Panc1 (cell line): ENCODE data around the gene NDUFS7. TPM values are rescaled to one million over a fixed set of nuclear protein-coding genes. Genes with fewer than 3 reads are reported as not detected.

ENCODE experiments used
- ATAC-seq: fragments of 200-7000 bp; cut with Tn5 transposase; 2 replicates; pipeline ENCODE4 v1.9.1; 2020; ENCODE audit warnings: mild to moderate bottlenecking, moderate library complexity
- BruUV-seq: library from RNA; stranded (reverse); fragments of 400-500 nt; replicated peaks from 2 replicates; lab custom pipeline; 2021; lab: Mats Ljungman, UMichigan
- CTCF ChIA-PET: fragments of 300-600 bp; sonication (Branson Sonifier 250); formaldehyde crosslinking; loops from one replicate; lab custom pipeline; 2022; ENCODE audit warnings: antibody characterized with exemption; lab: Charles Lee
- POLR2A ChIA-PET: fragments of 300-600 bp; sonication (Branson Sonifier 250); formaldehyde crosslinking; loops from one replicate; lab custom pipeline; 2022; ENCODE audit warnings: antibody characterized with exemption; lab: Charles Lee
- DNase-seq: peaks from one replicate; pipeline ENCODE4 v3.0.0-alpha.2; 2010; ENCODE audit warnings: low read depth, low spot score
- H3K27ac ChIP-seq: 2 replicates; pipeline ENCODE4 v1.5.1; 2011; ENCODE audit warnings: mild to moderate bottlenecking, low read length, inconsistent platforms
- H3K27me3 ChIP-seq: fragments of 200-500 bp; sonication (Bioruptor generic); 2 replicates; pipeline ENCODE4 v1.6.0; 2014; ENCODE audit warnings: low read length, inconsistent platforms; ENCODE audit not compliant: control insufficient read depth, insufficient read depth
- H3K36me3 ChIP-seq: fragments of 200-500 bp; sonication (Bioruptor generic); 2 replicates; pipeline ENCODE4 v1.5.1; 2014; ENCODE audit warnings: inconsistent platforms, mild to moderate bottlenecking, low read length, moderate library complexity; ENCODE audit not compliant: control insufficient read depth, insufficient read depth
- H3K4me1 ChIP-seq: 2 replicates; pipeline ENCODE4 v1.5.1; 2011; ENCODE audit warnings: inconsistent platforms, mild to moderate bottlenecking, low read length, moderate library complexity; ENCODE audit not compliant: control insufficient read depth, insufficient read depth
- H3K4me3 ChIP-seq, 2 experiments: 2 replicates each; pipeline ENCODE4 v1.5.1; 2011 to 2012; ENCODE audit warnings: low read depth in 2 of 2, low read length in 2 of 2, mild to moderate bottlenecking in 2 of 2, inconsistent platforms in 1 of 2, moderate library complexity in 1 of 2
- H3K9me3 ChIP-seq: fragments of 200-500 bp; sonication (Bioruptor generic); 2 replicates; pipeline ENCODE4 v1.5.1; 2014; ENCODE audit warnings: low read depth, mild to moderate bottlenecking, inconsistent platforms, low read length, moderate library complexity; ENCODE audit not compliant: control insufficient read depth, insufficient read depth
- POLR2AphosphoS5 ChIP-seq: IDR thresholded peaks from 2 replicates; pipeline ENCODE4 v1.6.1; 2012; ENCODE audit warnings: mild to moderate bottlenecking, low read depth, low read length, moderate library complexity
- SIN3A ChIP-seq: IDR thresholded peaks from 2 replicates; pipeline ENCODE4 v1.6.1; 2012; ENCODE audit warnings: low read depth, mild to moderate bottlenecking, low read length, moderate library complexity, borderline replicate concordance; ENCODE audit not compliant: insufficient read depth
- TCF7L2 ChIP-seq: IDR thresholded peaks from 2 replicates; pipeline ENCODE4 v1.6.1; 2011; ENCODE audit warnings: mild to moderate bottlenecking, low read depth, low read length, inconsistent platforms
- in situ Hi-C: cut with HindIII; loops from 2 replicates; pipeline ENCODE4 v1.10.0; 2016; ENCODE audit warnings: low sequenced_read_pairs, low pct_unique_long_range_greater_than_20kb
- intact Hi-C: fragments of 100-400 bp; cut with micrococcal nuclease; formaldehyde crosslinking; loops from one replicate; pipeline ENCODE4 v1.10.0; 2022; ENCODE audit not compliant: unreplicated experiment
- total RNA-seq: library from RNA; stranded (reverse); gene quantifications from one replicate; pipeline ENCODE4 v1.2.1, GENCODE V29; 2021; ENCODE audit not compliant: unreplicated experiment
- TF ChIP-seq, protein P1 (sequence below), 2 experiments: IDR thresholded peaks; 2 replicates each; pipeline ENCODE4 v1.6.1; 2011 to 2012; ENCODE audit warnings: low read depth in 2 of 2, control low read depth in 1 of 2, low read length in 1 of 2, mild to moderate bottlenecking in 1 of 2, moderate library complexity in 1 of 2; ENCODE audit not compliant: insufficient read depth in 1 of 2
- TF ChIP-seq, protein P2 (sequence below): fragments of 450-650 bp; IDR thresholded peaks from 2 replicates; pipeline ENCODE4 v1.5.1; 2017; ENCODE audit warnings: mild to moderate bottlenecking

Gene NDUFS7
- total RNA-seq, 1 experiment from 2014 or later, result 73.0 TPM

DNA sequence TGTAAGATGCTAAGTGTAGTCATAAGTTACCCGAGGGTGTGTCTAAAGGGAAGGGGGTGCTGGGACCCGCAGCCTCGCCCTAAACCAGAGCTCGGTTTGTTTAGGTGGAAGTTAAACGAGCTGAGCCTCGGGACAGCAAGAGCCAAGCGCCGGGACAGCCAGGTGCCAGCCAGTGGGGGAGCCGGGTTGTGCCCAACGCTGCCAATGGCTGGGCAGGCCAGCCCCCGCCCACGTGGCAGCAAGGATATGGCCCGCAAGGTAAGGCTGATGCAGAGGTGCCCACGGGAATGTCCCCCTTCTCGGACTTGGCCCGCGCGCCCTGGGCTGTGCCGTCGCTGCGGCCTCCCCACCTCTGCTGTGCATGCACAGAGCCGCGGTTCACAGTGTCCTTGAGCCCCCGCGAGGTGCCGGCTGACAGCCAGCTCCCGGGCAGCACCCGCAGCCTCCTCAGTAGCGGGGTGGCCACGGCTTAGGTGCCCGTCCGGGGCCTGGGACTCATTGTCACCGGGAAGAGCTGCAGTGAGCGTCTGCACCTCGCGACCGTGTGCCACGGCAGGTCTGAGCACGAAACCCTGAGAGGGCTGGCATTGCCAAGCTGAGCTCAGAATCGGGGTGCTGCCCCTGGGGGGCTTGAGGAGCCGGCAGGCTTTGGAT is 45.2 kb downstream of the NDUFS7 start:
- intact Hi-C loops (no loop called here), in situ Hi-C loops (no loop called here)
- BruUV-seq, result no TSS peak
- Histone ChIP-seq H3K9me3 (no peaks in the 10 kb centered on the region), H3K4me3 (no peak overlapping the region), H3K36me3 (no peaks in the 10 kb centered on the region; the same call in 1 of the 2 replicates), H3K27me3 (no peaks in the 10 kb centered on the region), H3K4me1 (no peaks in the 10 kb centered on the region), H3K27ac (no peak overlapping the region)
- DNase-seq (no peak), ATAC-seq (no peak)
- TF ChIP-seq, protein P1, sequence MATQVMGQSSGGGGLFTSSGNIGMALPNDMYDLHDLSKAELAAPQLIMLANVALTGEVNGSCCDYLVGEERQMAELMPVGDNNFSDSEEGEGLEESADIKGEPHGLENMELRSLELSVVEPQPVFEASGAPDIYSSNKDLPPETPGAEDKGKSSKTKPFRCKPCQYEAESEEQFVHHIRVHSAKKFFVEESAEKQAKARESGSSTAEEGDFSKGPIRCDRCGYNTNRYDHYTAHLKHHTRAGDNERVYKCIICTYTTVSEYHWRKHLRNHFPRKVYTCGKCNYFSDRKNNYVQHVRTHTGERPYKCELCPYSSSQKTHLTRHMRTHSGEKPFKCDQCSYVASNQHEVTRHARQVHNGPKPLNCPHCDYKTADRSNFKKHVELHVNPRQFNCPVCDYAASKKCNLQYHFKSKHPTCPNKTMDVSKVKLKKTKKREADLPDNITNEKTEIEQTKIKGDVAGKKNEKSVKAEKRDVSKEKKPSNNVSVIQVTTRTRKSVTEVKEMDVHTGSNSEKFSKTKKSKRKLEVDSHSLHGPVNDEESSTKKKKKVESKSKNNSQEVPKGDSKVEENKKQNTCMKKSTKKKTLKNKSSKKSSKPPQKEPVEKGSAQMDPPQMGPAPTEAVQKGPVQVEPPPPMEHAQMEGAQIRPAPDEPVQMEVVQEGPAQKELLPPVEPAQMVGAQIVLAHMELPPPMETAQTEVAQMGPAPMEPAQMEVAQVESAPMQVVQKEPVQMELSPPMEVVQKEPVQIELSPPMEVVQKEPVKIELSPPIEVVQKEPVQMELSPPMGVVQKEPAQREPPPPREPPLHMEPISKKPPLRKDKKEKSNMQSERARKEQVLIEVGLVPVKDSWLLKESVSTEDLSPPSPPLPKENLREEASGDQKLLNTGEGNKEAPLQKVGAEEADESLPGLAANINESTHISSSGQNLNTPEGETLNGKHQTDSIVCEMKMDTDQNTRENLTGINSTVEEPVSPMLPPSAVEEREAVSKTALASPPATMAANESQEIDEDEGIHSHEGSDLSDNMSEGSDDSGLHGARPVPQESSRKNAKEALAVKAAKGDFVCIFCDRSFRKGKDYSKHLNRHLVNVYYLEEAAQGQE (IDR thresholded peaks at IDR 0.05; ENCODE audit: insufficient read depth in 1 of 2, low read depth in 2 of 2, low read length in 1 of 2), result no peak
- TF ChIP-seq POLR2AphosphoS5, result no peak
- no peak for TF ChIP-seq SIN3A
- TF ChIP-seq TCF7L2, result no peak
- TF ChIP-seq, protein P2, sequence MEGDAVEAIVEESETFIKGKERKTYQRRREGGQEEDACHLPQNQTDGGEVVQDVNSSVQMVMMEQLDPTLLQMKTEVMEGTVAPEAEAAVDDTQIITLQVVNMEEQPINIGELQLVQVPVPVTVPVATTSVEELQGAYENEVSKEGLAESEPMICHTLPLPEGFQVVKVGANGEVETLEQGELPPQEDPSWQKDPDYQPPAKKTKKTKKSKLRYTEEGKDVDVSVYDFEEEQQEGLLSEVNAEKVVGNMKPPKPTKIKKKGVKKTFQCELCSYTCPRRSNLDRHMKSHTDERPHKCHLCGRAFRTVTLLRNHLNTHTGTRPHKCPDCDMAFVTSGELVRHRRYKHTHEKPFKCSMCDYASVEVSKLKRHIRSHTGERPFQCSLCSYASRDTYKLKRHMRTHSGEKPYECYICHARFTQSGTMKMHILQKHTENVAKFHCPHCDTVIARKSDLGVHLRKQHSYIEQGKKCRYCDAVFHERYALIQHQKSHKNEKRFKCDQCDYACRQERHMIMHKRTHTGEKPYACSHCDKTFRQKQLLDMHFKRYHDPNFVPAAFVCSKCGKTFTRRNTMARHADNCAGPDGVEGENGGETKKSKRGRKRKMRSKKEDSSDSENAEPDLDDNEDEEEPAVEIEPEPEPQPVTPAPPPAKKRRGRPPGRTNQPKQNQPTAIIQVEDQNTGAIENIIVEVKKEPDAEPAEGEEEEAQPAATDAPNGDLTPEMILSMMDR, result no peak
- ChIA-PET CTCF (no interaction called here), POLR2A (no interaction called here)

DNA sequence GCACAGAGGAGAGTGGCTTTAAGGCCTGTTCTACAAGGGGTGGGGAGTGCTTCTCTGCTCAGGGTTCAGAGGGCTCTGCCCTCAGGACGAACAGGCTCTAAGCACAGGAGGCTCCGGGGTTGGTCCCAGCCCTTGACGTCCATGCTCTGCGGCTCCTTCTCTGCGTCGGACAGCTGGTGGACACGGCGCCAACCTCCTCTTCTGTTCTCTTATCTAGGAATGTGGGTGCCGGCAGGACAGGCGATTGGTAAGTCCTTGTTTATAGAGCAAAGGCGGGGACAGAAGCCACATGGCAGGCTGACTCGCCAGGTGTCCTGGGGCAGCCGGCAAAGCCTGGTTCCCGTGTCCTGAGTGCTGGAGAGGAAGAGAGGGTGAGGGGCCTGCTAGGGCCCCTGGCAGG is 46.0 kb downstream of the NDUFS7 start:
- intact Hi-C loops (no loop called here), in situ Hi-C loops (no loop called here)
- CTCF ChIA-PET, result no interaction called here
- H3K4me1 ChIP-seq, result no peaks in the 10 kb centered on the region
- no peaks in the 10 kb centered on the region for H3K9me3 ChIP-seq
- H3K27me3 ChIP-seq, result no peaks in the 10 kb centered on the region
- ATAC-seq (peak; percentile 42; the same call in 1 of the 2 replicates), DNase-seq (no peak)
- no TSS peak for BruUV-seq
- H3K4me3 ChIP-seq, result no peak overlapping the region
- no peaks in the 10 kb centered on the region; the same call in 1 of the 2 replicates for H3K36me3 ChIP-seq
- H3K27ac ChIP-seq, result no peak overlapping the region
- TF ChIP-seq, protein P2, result no peak
- TF ChIP-seq SIN3A, result no peak
- TF ChIP-seq TCF7L2, result no peak
- TF ChIP-seq, protein P1 (IDR thresholded peaks at IDR 0.05; ENCODE audit: insufficient read depth in 1 of 2, low read depth in 2 of 2, low read length in 1 of 2), result no peak
- no peak for TF ChIP-seq POLR2AphosphoS5
- POLR2A ChIA-PET, result no interaction called here
